ENCODE measurements around the gene ARSB. TPM values are rescaled to one million over a fixed set of nuclear protein-coding genes. Genes with fewer than 3 reads are reported as not detected.

Gene ARSB
- total and polyA plus RNA-seq, 9 donors = 3.1 to 10.6 (median 7.6) TPM

GRCh38 chr5:78795757-78796156 is 189.4 kb downstream of the ARSB start:
- Histone ChIP-seq H3K4me3 (no peak overlapping the region), H3K4me1 (ENCODE audit: insufficient read depth) (peaks cover 4% of the 10 kb centered on the region), H3K9me3 (no peaks in the 10 kb centered on the region), H3K36me3 (no peaks in the 10 kb centered on the region), H3K27ac (no peak overlapping the region), H3K27me3 (no peaks in the 10 kb centered on the region)
- 95 to 98% (median 96%) methylated on average over 2 of the region's 2 CpGs for WGBS, 3 donors
- no peak for DNase-seq
- intact Hi-C loops (cut with DNase I) = no loop called here
- TF ChIP-seq, protein P1, sequence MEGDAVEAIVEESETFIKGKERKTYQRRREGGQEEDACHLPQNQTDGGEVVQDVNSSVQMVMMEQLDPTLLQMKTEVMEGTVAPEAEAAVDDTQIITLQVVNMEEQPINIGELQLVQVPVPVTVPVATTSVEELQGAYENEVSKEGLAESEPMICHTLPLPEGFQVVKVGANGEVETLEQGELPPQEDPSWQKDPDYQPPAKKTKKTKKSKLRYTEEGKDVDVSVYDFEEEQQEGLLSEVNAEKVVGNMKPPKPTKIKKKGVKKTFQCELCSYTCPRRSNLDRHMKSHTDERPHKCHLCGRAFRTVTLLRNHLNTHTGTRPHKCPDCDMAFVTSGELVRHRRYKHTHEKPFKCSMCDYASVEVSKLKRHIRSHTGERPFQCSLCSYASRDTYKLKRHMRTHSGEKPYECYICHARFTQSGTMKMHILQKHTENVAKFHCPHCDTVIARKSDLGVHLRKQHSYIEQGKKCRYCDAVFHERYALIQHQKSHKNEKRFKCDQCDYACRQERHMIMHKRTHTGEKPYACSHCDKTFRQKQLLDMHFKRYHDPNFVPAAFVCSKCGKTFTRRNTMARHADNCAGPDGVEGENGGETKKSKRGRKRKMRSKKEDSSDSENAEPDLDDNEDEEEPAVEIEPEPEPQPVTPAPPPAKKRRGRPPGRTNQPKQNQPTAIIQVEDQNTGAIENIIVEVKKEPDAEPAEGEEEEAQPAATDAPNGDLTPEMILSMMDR (IDR thresholded peaks at IDR 0.05) = no peak
- no peak for TF ChIP-seq POLR2A (IDR thresholded peaks at IDR 0.05)

DNA sequence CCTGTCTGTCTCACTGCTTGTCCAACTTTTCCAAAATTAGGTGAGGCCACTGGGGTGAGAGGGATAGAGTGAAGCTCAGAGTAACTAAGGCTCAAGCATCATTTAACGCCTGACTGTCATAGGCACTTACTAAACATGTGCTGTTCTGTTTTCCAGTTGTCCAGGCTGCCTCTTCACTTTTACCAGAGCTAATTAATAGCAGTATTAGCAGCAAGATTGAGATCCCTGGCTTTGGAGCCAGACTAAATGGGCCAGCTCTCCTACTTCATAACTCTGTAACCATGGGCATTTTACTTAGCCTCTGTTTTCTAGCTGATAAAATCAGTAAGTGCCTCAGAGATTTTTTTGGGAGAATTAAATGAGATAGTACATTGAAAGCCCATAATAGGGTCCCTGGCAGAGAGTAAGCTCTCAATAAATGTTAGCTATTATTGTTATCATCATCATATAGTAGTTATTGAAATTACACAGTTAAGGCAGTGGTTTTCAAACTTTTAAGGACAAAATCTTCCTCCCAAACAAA is 190.4 kb downstream of the ARSB start:
- 76 to 82% (median 76%) methylated on average over 1 of the region's 1 CpG for WGBS, 3 donors
- Histone ChIP-seq H3K27ac (no peak overlapping the region), H3K27me3 (no peaks in the 10 kb centered on the region), H3K9me3 (no peaks in the 10 kb centered on the region), H3K36me3 (no peaks in the 10 kb centered on the region), H3K4me3 (no peak overlapping the region), H3K4me1 (ENCODE audit: insufficient read depth) (peaks cover 4% of the 10 kb centered on the region)
- intact Hi-C loops (cut with DNase I) = no loop called here
- TF ChIP-seq EP300 (IDR thresholded peaks at IDR 0.05) = no peak
- TF ChIP-seq, protein P1 (IDR thresholded peaks at IDR 0.05) = no peak
- DNase-seq = no peak

- H3K9me3 ChIP-seq = no peaks in the 10 kb centered on the region
- no peak for DNase-seq
- intact Hi-C loops (cut with DNase I) = no loop called here
- no peaks in the 10 kb centered on the region for H3K36me3 ChIP-seq
- TF ChIP-seq POLR2A (IDR thresholded peaks at IDR 0.05) (no peak), EP300 (IDR thresholded peaks at IDR 0.05) (no peak)
- TF ChIP-seq, protein P1 (IDR thresholded peaks at IDR 0.05) = no peak
- WGBS, 3 donors = 58 to 74% (median 67%) methylated on average over 7 of the region's 7 CpGs
- no peaks in the 10 kb centered on the region for H3K27me3 ChIP-seq
- no peak overlapping the region for H3K4me3 ChIP-seq
- H3K27ac ChIP-seq = no peak overlapping the region
- H3K4me1 ChIP-seq (ENCODE audit: insufficient read depth) = peaks cover 4% of the 10 kb centered on the region
Measured at GRCh38 chr5:78793907-78794662, 191.0 kb downstream of the ARSB start.

DNA sequence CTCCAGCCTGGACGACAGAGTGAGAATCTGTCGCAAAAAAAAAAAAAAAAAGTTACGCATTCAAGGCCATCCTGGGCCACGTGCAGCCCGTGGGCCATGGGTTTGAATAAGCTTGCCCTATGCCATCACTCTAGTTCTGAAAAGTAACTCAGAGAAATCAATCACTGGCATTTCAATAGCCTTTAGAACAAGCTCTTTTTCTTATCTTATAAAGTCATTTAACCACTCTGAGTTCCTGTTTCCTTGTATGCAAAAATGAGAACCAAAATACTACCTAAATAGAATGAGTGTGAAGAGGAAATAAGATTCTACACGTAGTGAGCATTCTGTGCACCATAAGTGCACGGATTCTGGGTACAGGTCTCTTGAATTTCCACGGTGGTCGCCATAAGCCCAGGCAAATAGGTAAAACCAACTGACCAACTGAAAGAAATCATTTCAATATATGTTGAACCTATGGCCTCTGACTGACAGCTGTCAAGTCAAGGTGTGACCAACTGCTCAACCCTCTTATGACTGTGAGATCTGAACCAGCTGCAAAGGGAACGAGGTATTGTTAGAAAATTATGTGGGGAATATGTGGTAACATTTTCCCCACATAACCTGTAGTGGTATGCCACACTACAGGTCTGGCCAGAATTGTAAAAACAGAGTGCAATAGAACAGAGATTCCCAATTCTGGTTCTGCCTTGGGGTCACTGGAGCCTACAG is 192.6 kb downstream of the ARSB start:
- DNase-seq = no peak
- Histone ChIP-seq H3K36me3 (no peaks in the 10 kb centered on the region), H3K27me3 (no peaks in the 10 kb centered on the region), H3K4me1 (ENCODE audit: insufficient read depth) (peaks cover 6% of the 10 kb centered on the region), H3K9me3 (no peaks in the 10 kb centered on the region), H3K27ac (no peak overlapping the region), H3K4me3 (no peak overlapping the region)
- TF ChIP-seq POLR2A (IDR thresholded peaks at IDR 0.05) (no peak), EP300 (IDR thresholded peaks at IDR 0.05) (no peak)
- TF ChIP-seq, protein P1 (IDR thresholded peaks at IDR 0.05) = no peak
- WGBS, 3 donors = 92 to 93% (median 93%) methylated on average over 10 of the region's 10 CpGs
- intact Hi-C loops (cut with DNase I) = no loop called here
